Spleen (tissue), 7 donors: ENCODE results near the gene IQSEC3.

Experiments
- POLR2A ChIP-seq, 3 donors: fragments of 450-650 bp; IDR thresholded peaks; one replicate each; pipeline ENCODE4 v1.5.1; 2017; ENCODE audit warnings: antibody characterized with exemption in 3 of 3, mild to moderate bottlenecking in 1 of 3
- TF ChIP-seq, protein P1 (sequence below), 11 experiments: fragments of 200-600 bp in 7 of 11; fragments of 450-650 bp in 4 of 11; sonication (generic) in 4 of 11; IDR thresholded peaks in 8 of 11; conservative IDR thresholded peaks in 3 of 11; 1 replicate in 7 of 11; 2 replicates in 4 of 11; pipeline versions ENCODE4 v1.4.0 to v1.8.0; 2016 to 2021; ENCODE audit warnings: antibody characterized with exemption in 11 of 11, inconsistent platforms in 4 of 11, mild to moderate bottlenecking in 1 of 11
- donor health status: DM: no; HTN: no; CAD: no; lungs with moderate emphysema.
- donor health status: DM: no; HTN: no; CAD: no.
- donor health status: DM: no; HTN: no; CAD: no.

DNA sequence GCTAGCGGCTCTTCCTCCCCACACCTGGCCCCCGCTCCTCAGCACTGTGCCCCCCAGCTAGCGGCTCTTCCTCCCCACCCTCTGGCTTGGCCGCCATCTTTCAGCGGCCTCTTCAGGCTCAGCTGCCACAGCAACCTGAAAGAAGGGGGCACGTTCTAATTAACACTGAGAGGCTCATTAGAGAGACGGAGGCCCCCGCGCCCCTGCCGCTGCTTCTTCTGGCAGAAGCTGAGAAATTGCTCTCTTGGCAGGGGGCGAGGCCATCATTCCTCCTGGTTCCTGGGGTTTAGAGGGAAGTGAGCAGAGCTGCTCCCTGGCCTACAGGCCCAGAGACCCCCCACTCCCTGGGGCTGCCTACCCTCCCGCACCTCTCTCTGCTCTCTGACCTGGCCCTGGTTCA lies 64.4 kb downstream of the IQSEC3 start:
- TF ChIP-seq, protein P1, sequence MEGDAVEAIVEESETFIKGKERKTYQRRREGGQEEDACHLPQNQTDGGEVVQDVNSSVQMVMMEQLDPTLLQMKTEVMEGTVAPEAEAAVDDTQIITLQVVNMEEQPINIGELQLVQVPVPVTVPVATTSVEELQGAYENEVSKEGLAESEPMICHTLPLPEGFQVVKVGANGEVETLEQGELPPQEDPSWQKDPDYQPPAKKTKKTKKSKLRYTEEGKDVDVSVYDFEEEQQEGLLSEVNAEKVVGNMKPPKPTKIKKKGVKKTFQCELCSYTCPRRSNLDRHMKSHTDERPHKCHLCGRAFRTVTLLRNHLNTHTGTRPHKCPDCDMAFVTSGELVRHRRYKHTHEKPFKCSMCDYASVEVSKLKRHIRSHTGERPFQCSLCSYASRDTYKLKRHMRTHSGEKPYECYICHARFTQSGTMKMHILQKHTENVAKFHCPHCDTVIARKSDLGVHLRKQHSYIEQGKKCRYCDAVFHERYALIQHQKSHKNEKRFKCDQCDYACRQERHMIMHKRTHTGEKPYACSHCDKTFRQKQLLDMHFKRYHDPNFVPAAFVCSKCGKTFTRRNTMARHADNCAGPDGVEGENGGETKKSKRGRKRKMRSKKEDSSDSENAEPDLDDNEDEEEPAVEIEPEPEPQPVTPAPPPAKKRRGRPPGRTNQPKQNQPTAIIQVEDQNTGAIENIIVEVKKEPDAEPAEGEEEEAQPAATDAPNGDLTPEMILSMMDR (IDR thresholded peaks at IDR 0.05 in 8 of 11, conservative IDR thresholded peaks at IDR 0.05 in 3 of 11): no peak
- no peak for TF ChIP-seq POLR2A (IDR thresholded peaks at IDR 0.05)
